ENCODE results near the gene EIPR1.

DNA sequence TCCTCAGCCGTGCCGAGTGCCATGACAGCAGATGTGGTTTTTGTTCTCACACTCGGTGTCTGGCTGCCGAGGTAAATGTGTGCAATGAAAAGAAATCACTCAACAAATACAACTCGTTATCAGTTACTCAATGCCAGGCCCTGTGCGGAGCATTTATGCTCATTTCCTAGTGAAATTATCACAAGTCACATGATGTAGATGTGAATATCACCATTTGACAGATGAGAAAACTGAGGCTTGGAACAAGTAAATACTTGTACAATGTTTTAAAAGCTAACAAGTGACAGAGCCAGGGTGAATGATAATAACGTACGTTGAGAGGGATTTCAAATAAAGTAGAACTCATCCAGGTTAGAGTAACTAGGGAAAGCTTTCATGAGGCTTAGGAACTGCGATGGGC lies 174.7 kb downstream of the EIPR1 start:
- TF ChIP-seq, protein P1, sequence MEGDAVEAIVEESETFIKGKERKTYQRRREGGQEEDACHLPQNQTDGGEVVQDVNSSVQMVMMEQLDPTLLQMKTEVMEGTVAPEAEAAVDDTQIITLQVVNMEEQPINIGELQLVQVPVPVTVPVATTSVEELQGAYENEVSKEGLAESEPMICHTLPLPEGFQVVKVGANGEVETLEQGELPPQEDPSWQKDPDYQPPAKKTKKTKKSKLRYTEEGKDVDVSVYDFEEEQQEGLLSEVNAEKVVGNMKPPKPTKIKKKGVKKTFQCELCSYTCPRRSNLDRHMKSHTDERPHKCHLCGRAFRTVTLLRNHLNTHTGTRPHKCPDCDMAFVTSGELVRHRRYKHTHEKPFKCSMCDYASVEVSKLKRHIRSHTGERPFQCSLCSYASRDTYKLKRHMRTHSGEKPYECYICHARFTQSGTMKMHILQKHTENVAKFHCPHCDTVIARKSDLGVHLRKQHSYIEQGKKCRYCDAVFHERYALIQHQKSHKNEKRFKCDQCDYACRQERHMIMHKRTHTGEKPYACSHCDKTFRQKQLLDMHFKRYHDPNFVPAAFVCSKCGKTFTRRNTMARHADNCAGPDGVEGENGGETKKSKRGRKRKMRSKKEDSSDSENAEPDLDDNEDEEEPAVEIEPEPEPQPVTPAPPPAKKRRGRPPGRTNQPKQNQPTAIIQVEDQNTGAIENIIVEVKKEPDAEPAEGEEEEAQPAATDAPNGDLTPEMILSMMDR (conservative IDR thresholded peaks at IDR 0.05 in 1 of 2, IDR thresholded peaks at IDR 0.05 in 1 of 2; ENCODE audit: extremely low read depth in 1 of 2, insufficient read depth in 1 of 2, low read depth in 1 of 2, low read length in 2 of 2): no peak
- TF ChIP-seq EZH2 (IDR thresholded peaks at IDR 0.05; ENCODE audit: borderline replicate concordance, low read length): no peak

Measured in mammary epithelial cell (primary cell).